K562 (cell line): ENCODE measurements around the gene CEP76. TPM values are rescaled to one million over a fixed set of nuclear protein-coding genes. Genes with fewer than 3 reads are reported as not detected.

ENCODE experiments used
- ATAC-seq: fragments of 200-7000 bp; cut with Tn5 transposase; 3 replicates; pipeline ENCODE4 v1.9.1; 2020; ENCODE audit warnings: moderate library complexity
- BruUV-seq: library from RNA; stranded (reverse); fragments of 400-500 nt; replicated peaks from 2 replicates; lab custom pipeline; 2021; lab: Mats Ljungman, UMichigan
- CTCF ChIA-PET: fragments of 300-600 bp; formaldehyde crosslinking; extraction: SDS; loops from one replicate; lab custom pipeline; 2021; ENCODE audit warnings: low intra/inter-chr PET ratio; lab: Yijun Ruan, JAX
- POLR2A ChIA-PET: fragments of 300-600, 350-650 bp; sonication (Branson Sonifier 250); formaldehyde crosslinking; extraction: SDS; loops from one replicate; lab custom pipeline; 2021; ENCODE audit warnings: antibody characterized with exemption, inconsistent platforms; lab: Yijun Ruan, JAX
- DNase-seq, 4 experiments: peaks; one replicate each; pipeline versions ENCODE4 v3.0.0 to v3.0.0-alpha.2; 2011 to 2018; ENCODE audit warnings: low spot score in 3 of 4, mixed read lengths in 3 of 4; ENCODE audit errors: extremely low read depth in 1 of 4
- FAIRE-seq: peaks from 2 replicates; lab custom pipeline; 2011; peaks lifted over from hg19 to GRCh38; lab: Jason Lieb, UNC
- H2AFZ ChIP-seq: 2 replicates; pipeline ENCODE4 v1.6.0; 2011; ENCODE audit warnings: low read depth, low read length, control low read depth, inconsistent platforms
- H3K27ac ChIP-seq: fragments of 200-600 bp; 3 replicates; pipeline ENCODE4 v1.8.0; 2011; ENCODE audit warnings: low read depth, mild to moderate bottlenecking, control low read depth, inconsistent platforms, low read length, moderate library complexity, mixed read lengths; ENCODE audit errors: extremely low read depth
- H3K27me3 ChIP-seq, 2 experiments: fragments of 300-600 bp in 1 of 2; 2 replicates in 1 of 2; 3 replicates in 1 of 2; pipeline versions ENCODE4 v1.6.0 to v1.8.0; 2011; ENCODE audit warnings: inconsistent platforms in 2 of 2, low read length in 2 of 2, mild to moderate bottlenecking in 1 of 2, mixed read lengths in 1 of 2, moderate library complexity in 1 of 2; ENCODE audit not compliant: control insufficient read depth in 2 of 2, insufficient read depth in 2 of 2
- H3K36me3 ChIP-seq: fragments of 300-600 bp; 3 replicates; pipeline ENCODE4 v1.8.0; 2011; ENCODE audit warnings: mild to moderate bottlenecking, low read length, inconsistent platforms; ENCODE audit not compliant: control insufficient read depth, insufficient read depth
- H3K4me1 ChIP-seq, 2 experiments: fragments of 200-600 bp in 1 of 2; replicated peaks in 1 of 2; 2 replicates in 1 of 2; 3 replicates in 1 of 2; pipeline versions ENCODE4 v1.5.1 to v1.8.0; 2011; ENCODE audit warnings: inconsistent platforms in 2 of 2, low read length in 2 of 2, mild to moderate bottlenecking in 1 of 2, mixed read lengths in 1 of 2, moderate library complexity in 1 of 2; ENCODE audit not compliant: control insufficient read depth in 2 of 2, insufficient read depth in 2 of 2
- H3K4me2 ChIP-seq: 2 replicates; pipeline ENCODE4 v1.6.1; 2011; ENCODE audit warnings: low read length, control low read depth, inconsistent platforms, mixed read lengths; ENCODE audit not compliant: insufficient read depth
- H3K4me3 ChIP-seq: fragments of 200-600 bp; sonication (generic), shearing (Covaris generic); 2 replicates; pipeline ENCODE4 v1.5.1; 2016; ENCODE audit warnings: control low read depth, inconsistent platforms
- H3K79me2 ChIP-seq: fragments of 200-600 bp; 3 replicates; pipeline ENCODE4 v1.8.0; 2011; ENCODE audit warnings: low read length, inconsistent platforms; ENCODE audit not compliant: control insufficient read depth, insufficient read depth
- H3K9ac ChIP-seq, 2 experiments: 2 replicates each; pipeline versions ENCODE4 v1.6.0 to v1.6.1; 2011; ENCODE audit warnings: low read depth in 2 of 2, low read length in 2 of 2, control low read depth in 1 of 2, inconsistent platforms in 1 of 2, mild to moderate bottlenecking in 1 of 2, mixed read lengths in 1 of 2; ENCODE audit not compliant: insufficient read depth in 1 of 2
- H3K9me1 ChIP-seq: one replicate; pipeline ENCODE4 v1.6.0; 2011; ENCODE audit warnings: inconsistent platforms, mild to moderate bottlenecking, low read length, moderate library complexity; ENCODE audit not compliant: control insufficient read depth, insufficient read depth
- H3K9me3 ChIP-seq: replicated peaks from 2 replicates; pipeline ENCODE4 v1.5.1; 2011; ENCODE audit warnings: low read depth, low read length, inconsistent platforms; ENCODE audit not compliant: control insufficient read depth, insufficient read depth
- H4K20me1 ChIP-seq: replicated peaks from 2 replicates; pipeline ENCODE4 v1.6.1; 2011; ENCODE audit warnings: low read length, inconsistent platforms, mixed read lengths; ENCODE audit not compliant: control insufficient read depth, insufficient read depth
- CCAR2 ChIP-seq: fragments of 200-400 bp; formaldehyde crosslinking; IDR thresholded peaks from 2 replicates; pipeline ENCODE4 v1.6.1; 2017; ENCODE audit warnings: mild to moderate bottlenecking, low read depth, low read length
- CTCF ChIP-seq, 3 experiments: IDR thresholded peaks in 2 of 3; conservative IDR thresholded peaks in 1 of 3; 2 replicates each; pipeline ENCODE4 v1.5.1; 2011 to 2012; ENCODE audit warnings: low read length in 3 of 3, mild to moderate bottlenecking in 3 of 3, control low read depth in 2 of 3, improper control_type of control experiment in 1 of 3, inconsistent platforms in 1 of 3, low read depth in 1 of 3, mixed read lengths in 1 of 3, moderate library complexity in 1 of 3; ENCODE audit not compliant: insufficient read depth in 2 of 3
- ESRRA ChIP-seq: fragments of 450-650 bp; IDR thresholded peaks from 2 replicates; pipeline ENCODE4 v1.6.1; 2014; ENCODE audit warnings: low read depth, mild to moderate bottlenecking, moderate library complexity, borderline replicate concordance
- GTF2A2 ChIP-seq: IDR thresholded peaks from 2 replicates; pipeline ENCODE4 v1.6.1; 2016; ENCODE audit warnings: mild to moderate bottlenecking, missing genetic modification characterization, missing compliant biosample characterization
- IRF9 ChIP-seq: fragments of 450-650 bp; IDR thresholded peaks from 2 replicates; pipeline ENCODE4 v1.6.1; 2016; ENCODE audit warnings: missing biosample characterization, missing genetic modification characterization
- JUND ChIP-seq, 2 experiments: IDR thresholded peaks; 2 replicates in 1 of 2; 3 replicates in 1 of 2; pipeline ENCODE4 v1.6.1; 2011; ENCODE audit warnings: borderline replicate concordance in 2 of 2, low read depth in 2 of 2, low read length in 2 of 2, improper control_type of control experiment in 1 of 2, missing biosample characterization in 1 of 2, missing genetic modification characterization in 1 of 2, missing genetic modification reagents in 1 of 2
- KDM4B ChIP-seq, 2 experiments: fragments of 450-650 bp in 1 of 2; sonication (generic) in 1 of 2; IDR thresholded peaks; 2 replicates each; pipeline ENCODE4 v1.6.1; 2016 to 2017; ENCODE audit warnings: borderline replicate concordance in 2 of 2, antibody characterized with exemption in 1 of 2, low read depth in 1 of 2, mild to moderate bottlenecking in 1 of 2
- MYNN ChIP-seq, 2 experiments: sonication (generic); formaldehyde crosslinking in 1 of 2; IDR thresholded peaks; 2 replicates each; pipeline versions ENCODE4 v1.5.0 to v1.6.1; 2016 to 2020; ENCODE audit warnings: antibody characterized with exemption in 1 of 2, missing genetic modification reagents in 1 of 2
- SNIP1 ChIP-seq: fragments of 450-650 bp; IDR thresholded peaks from 2 replicates; pipeline ENCODE4 v1.7.1; 2017; ENCODE audit warnings: low read depth, mild to moderate bottlenecking
- TCFL5 ChIP-seq: fragments of 250-450 bp; sonication (Bioruptor Pico); conservative IDR thresholded peaks from 2 replicates; pipeline ENCODE4 v1.6.1; 2021; ENCODE audit warnings: mild to moderate bottlenecking, moderate library complexity, matching md5 sums
- ZKSCAN1 ChIP-seq: fragments of 150-350 bp; IDR thresholded peaks from 2 replicates; pipeline ENCODE4 v1.6.1; 2016; ENCODE audit warnings: low read depth, low read length
- ZNF140 ChIP-seq: fragments of 250-450 bp; sonication (Bioruptor Pico); IDR thresholded peaks from 2 replicates; pipeline ENCODE4 v1.8.0; 2021; ENCODE audit warnings: moderate library complexity, mild to moderate bottlenecking, inconsistent platforms
- ZNF592 ChIP-seq: fragments of 450-650 bp; IDR thresholded peaks from 2 replicates; pipeline ENCODE4 v1.6.1; 2017; ENCODE audit warnings: antibody characterized with exemption, mild to moderate bottlenecking
- WGBS: fragments of 100-300 bp; shearing (Covaris generic); methylation state at CpG from one replicate; pipeline ENCODE4 v1.1.6; 2016; ENCODE audit warnings: low coverage, mixed read lengths; ENCODE audit not compliant: insufficient coverage; ENCODE audit errors: missing lambda C conversion rate; 5-methylcytosine and 5-hydroxymethylcytosine counted together
- in situ Hi-C: fragments of 300-500 bp; cut with MboI; formaldehyde crosslinking; loops from 4 replicates; pipeline ENCODE4 v1.15.0; 2018; ENCODE audit warnings: inconsistent platforms, mixed read lengths
- intact Hi-C: fragments of 100-400 bp; cut with micrococcal nuclease; formaldehyde crosslinking; loops from 2 replicates; pipeline ENCODE4 v1.14.2; 2022
- polyA plus RNA-seq, 8 experiments: library from polyadenylated mRNA; depleted of rRNA in 4 of 8; stranded (reverse) in 5 of 8; unstranded in 3 of 8; fragments of >200 nt; fragmentation: Nextera tagmentation in 2 of 8; fragmentation: Illumina TruSeq in 1 of 8; extraction: Ambion mirVana in 2 of 8; extraction: Trizol in 1 of 8; gene quantifications; 2 replicates each; pipeline versions ENCODE4 v1.2.1 to v1.2.3, GENCODE V29; 2011 to 2014; ENCODE audit warnings: inconsistent platforms in 1 of 8, missing spikeins in 1 of 8
- total RNA-seq, 7 experiments: library from RNA; depleted of rRNA in 6 of 7; stranded (reverse); fragments of >200 nt in 6 of 7; fragmentation: Illumina TruSeq in 2 of 7; extraction: Trizol in 2 of 7; gene quantifications; 2 replicates each; pipeline versions ENCODE4 v1.2.1 to v1.2.3, GENCODE V29; 2011 to 2021; ENCODE audit warnings: low replicate concordance in 1 of 7

CEP76 gene
- total and polyA plus RNA-seq, 9 of the 15 experiments (the other 6 are each of a cell fraction or from before 2014, with no cell fraction given): 5.3 to 27.3 (median 19.3) TPM

- peak; percentile 44 to 82 (median 52); a peak in 4 of 6 replicates for TF ChIP-seq CTCF (IDR thresholded peaks at IDR 0.05 in 2 of 3, conservative IDR thresholded peaks at IDR 0.05 in 1 of 3; ENCODE audit: insufficient read depth in 2 of 3, low read depth in 1 of 3, low read length in 3 of 3)
- no peak for TF ChIP-seq KDM4B (IDR thresholded peaks at IDR 0.05; ENCODE audit: borderline replicate concordance in 2 of 2, low read depth in 1 of 2)
- no peak for TF ChIP-seq ZKSCAN1
- TF ChIP-seq JUND (IDR thresholded peaks at IDR 0.05; ENCODE audit: borderline replicate concordance, low read depth, low read length): peak; percentile 18; the same call in 1 of the 2 replicates
- TF ChIP-seq JUND (tag; IDR thresholded peaks at IDR 0.05; ENCODE audit: borderline replicate concordance, low read depth, low read length): no peak
- peak; percentile 53; the same call in 1 of the 2 replicates for TF ChIP-seq ESRRA
- no peak for TF ChIP-seq ZNF140 (CRISPR knock-in tag)
- no peak for TF ChIP-seq MYNN (IDR thresholded peaks at IDR 0.05)
- TF ChIP-seq MYNN (CRISPR knock-in tag; IDR thresholded peaks at IDR 0.05): no peak
- TF ChIP-seq, all 486 proteins: peak for 8
These were observed 41.6 kb upstream of the CEP76 start (continued) for GRCh38 chr18:12744103-12744502.

- Histone ChIP-seq H3K9me3 (no peaks in the 10 kb centered on the region), H3K79me2 (no peaks in the 10 kb centered on the region), H2AFZ (no peak overlapping the region), H3K9me1 (no peaks in the 10 kb centered on the region), H4K20me1 (no peaks in the 10 kb centered on the region), H3K4me3 (no peak overlapping the region), H3K9ac (no peak overlapping the region), H3K27me3 (no peaks in the 10 kb centered on the region), H3K4me1 (peaks cover 3 to 8% of the 10 kb centered on the region in 2 experiments; a peak in 4 of 5 replicates), H3K4me2 (no peak overlapping the region), H3K27ac (no peak overlapping the region), H3K36me3 (no peaks in the 10 kb centered on the region)
- TF ChIP-seq CCAR2: no peak
- no peak for TF ChIP-seq IRF9 (tag)
- no peak for TF ChIP-seq TCFL5 (CRISPR knock-in tag)
- TF ChIP-seq SNIP1: no peak
- no peak for TF ChIP-seq ZNF592
- no peak for TF ChIP-seq GTF2A2 (tag)
- ATAC-seq (no peak), DNase-seq (no peak), FAIRE-seq (no peak)
- POLR2A ChIA-PET: no interaction called here
- in situ Hi-C loops (no loop called here), intact Hi-C loops (no loop called here)
- no TSS peak for BruUV-seq
- 58% methylated on average over 5 of the region's 5 CpGs for WGBS
- CTCF ChIA-PET: no interaction called here
These were observed 39.9 kb upstream of the CEP76 start for GRCh38 chr18:12742453-12742852.
